Measurements from ENCODE around the gene TMEM63C.
A peak's percentile ranks its signal among the peaks of the same experiment; 100 is the strongest.
"Not testable (repeated sequence)": the region's sequence is repeated elsewhere in the genome, so short reads cannot be mapped to it uniquely, and the experiment has no call there.

The TMEM63C gene

DNA sequence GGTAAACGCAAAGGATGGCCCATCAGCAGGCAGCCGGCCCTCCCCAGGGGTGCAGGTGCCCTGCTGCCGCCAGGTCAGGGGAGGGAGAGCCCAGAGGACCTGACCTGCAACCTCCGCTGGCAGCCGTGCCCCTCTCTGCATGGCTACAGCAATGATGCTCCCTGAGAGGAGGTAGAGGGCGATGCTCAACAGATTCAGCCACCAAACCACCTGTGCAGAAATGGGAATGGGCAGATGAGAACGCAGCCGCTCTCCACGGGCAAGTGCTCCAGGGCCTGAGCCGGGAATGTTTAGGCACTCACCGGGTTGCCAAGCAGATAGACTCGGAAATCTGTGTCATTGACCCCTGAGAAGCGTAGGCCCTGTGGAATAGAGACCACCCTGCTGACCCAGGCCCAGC, 98.1 kb downstream of the TMEM63C start (continued):
- TF ChIP-seq ZNF138 (tag by site-specific recombination; IDR thresholded peaks at IDR 0.05; ENCODE audit: borderline replicate concordance) (no peak), ZBTB7A (tag by site-specific recombination; IDR thresholded peaks at IDR 0.05; ENCODE audit: low read depth) (no peak), ZNF510 (tag by site-specific recombination; IDR thresholded peaks at IDR 0.05; ENCODE audit: insufficient replicate concordance) (no peak), ZNF501 (tag by site-specific recombination; IDR thresholded peaks at IDR 0.05) (no peak), ZNF426 (tag by site-specific recombination; IDR thresholded peaks at IDR 0.05) (no peak), ZFHX2 (tag by site-specific recombination; conservative IDR thresholded peaks at IDR 0.05) (no peak)
- TF ChIP-seq, protein P1, sequence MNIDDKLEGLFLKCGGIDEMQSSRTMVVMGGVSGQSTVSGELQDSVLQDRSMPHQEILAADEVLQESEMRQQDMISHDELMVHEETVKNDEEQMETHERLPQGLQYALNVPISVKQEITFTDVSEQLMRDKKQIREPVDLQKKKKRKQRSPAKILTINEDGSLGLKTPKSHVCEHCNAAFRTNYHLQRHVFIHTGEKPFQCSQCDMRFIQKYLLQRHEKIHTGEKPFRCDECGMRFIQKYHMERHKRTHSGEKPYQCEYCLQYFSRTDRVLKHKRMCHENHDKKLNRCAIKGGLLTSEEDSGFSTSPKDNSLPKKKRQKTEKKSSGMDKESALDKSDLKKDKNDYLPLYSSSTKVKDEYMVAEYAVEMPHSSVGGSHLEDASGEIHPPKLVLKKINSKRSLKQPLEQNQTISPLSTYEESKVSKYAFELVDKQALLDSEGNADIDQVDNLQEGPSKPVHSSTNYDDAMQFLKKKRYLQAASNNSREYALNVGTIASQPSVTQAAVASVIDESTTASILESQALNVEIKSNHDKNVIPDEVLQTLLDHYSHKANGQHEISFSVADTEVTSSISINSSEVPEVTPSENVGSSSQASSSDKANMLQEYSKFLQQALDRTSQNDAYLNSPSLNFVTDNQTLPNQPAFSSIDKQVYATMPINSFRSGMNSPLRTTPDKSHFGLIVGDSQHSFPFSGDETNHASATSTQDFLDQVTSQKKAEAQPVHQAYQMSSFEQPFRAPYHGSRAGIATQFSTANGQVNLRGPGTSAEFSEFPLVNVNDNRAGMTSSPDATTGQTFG (tag by site-specific recombination; IDR thresholded peaks at IDR 0.05; ENCODE audit: borderline replicate concordance), result no peak
- TF ChIP-seq, protein P2, sequence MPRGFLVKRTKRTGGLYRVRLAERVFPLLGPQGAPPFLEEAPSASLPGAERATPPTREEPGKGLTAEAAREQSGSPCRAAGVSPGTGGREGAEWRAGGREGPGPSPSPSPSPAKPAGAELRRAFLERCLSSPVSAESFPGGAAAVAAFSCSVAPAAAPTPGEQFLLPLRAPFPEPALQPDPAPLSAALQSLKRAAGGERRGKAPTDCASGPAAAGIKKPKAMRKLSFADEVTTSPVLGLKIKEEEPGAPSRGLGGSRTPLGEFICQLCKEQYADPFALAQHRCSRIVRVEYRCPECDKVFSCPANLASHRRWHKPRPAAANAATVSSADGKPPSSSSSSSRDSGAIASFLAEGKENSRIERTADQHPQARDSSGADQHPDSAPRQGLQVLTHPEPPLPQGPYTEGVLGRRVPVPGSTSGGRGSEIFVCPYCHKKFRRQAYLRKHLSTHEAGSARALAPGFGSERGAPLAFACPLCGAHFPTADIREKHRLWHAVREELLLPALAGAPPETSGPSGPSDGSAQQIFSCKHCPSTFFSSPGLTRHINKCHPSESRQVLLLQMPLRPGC (tag by site-specific recombination; IDR thresholded peaks at IDR 0.05), result no peak
- TF ChIP-seq, protein P3, sequence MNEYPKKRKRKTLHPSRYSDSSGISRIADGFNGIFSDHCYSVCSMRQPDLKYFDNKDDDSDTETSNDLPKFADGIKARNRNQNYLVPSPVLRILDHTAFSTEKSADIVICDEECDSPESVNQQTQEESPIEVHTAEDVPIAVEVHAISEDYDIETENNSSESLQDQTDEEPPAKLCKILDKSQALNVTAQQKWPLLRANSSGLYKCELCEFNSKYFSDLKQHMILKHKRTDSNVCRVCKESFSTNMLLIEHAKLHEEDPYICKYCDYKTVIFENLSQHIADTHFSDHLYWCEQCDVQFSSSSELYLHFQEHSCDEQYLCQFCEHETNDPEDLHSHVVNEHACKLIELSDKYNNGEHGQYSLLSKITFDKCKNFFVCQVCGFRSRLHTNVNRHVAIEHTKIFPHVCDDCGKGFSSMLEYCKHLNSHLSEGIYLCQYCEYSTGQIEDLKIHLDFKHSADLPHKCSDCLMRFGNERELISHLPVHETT (tag by site-specific recombination; IDR thresholded peaks at IDR 0.05), result no peak

DNA sequence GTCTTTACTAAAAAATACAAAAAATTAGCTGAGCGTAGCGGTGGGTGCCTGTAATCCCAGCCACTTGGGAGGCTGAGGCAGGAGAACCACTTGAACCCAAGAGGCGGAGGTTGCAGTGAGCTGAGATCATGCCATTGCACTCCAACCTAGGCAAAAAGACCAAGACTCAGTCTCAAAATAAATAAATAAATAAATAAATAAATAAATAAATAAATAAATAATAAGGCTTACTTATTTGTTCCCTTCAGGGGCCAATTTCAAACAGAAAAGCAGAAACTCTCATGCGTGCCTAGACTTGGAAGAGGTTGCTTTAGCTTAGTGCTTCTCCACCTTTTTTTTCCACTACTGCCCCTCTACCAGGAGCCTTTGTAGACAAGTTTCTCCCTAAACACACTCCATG, 99.3 kb downstream of the TMEM63C start:
- TF ChIP-seq ZNF664 (tag by site-specific recombination; IDR thresholded peaks at IDR 0.05) (0 out of 2 replicates have a peak, but pooled peaks have one; percentile 22), ZNF558 (tag by site-specific recombination; IDR thresholded peaks at IDR 0.05) (peak; percentile 56; the same call in 1 of the 2 replicates), ZNF560 (tag by site-specific recombination; IDR thresholded peaks at IDR 0.05; ENCODE audit: borderline replicate concordance) (0 out of 2 replicates have a peak, but pooled peaks have one; percentile 22), ZNF394 (tag by site-specific recombination; IDR thresholded peaks at IDR 0.05; ENCODE audit: borderline replicate concordance) (peak; percentile 86), ZNF623 (tag by site-specific recombination; IDR thresholded peaks at IDR 0.05) (peak; percentile 59), ZNF140 (tag by site-specific recombination; IDR thresholded peaks at IDR 0.05) (0 out of 2 replicates have a peak, but pooled peaks have one; percentile 38), ZNF433 (tag by site-specific recombination; IDR thresholded peaks at IDR 0.05; ENCODE audit: low read depth) (0 out of 2 replicates have a peak, but pooled peaks have one; percentile 6), ZNF555 (tag by site-specific recombination; conservative IDR thresholded peaks at IDR 0.05) (peak; percentile 51), ZNF510 (tag by site-specific recombination; IDR thresholded peaks at IDR 0.05; ENCODE audit: insufficient replicate concordance) (peak; percentile 28), ZBTB8A (tag by site-specific recombination; IDR thresholded peaks at IDR 0.05) (peak; percentile 68), ZNF426 (tag by site-specific recombination; IDR thresholded peaks at IDR 0.05) (peak; percentile 72), ZNF202 (tag by site-specific recombination; IDR thresholded peaks at IDR 0.05; ENCODE audit: borderline replicate concordance) (0 out of 2 replicates have a peak, but pooled peaks have one; percentile 38)
- TF ChIP-seq, protein P4, sequence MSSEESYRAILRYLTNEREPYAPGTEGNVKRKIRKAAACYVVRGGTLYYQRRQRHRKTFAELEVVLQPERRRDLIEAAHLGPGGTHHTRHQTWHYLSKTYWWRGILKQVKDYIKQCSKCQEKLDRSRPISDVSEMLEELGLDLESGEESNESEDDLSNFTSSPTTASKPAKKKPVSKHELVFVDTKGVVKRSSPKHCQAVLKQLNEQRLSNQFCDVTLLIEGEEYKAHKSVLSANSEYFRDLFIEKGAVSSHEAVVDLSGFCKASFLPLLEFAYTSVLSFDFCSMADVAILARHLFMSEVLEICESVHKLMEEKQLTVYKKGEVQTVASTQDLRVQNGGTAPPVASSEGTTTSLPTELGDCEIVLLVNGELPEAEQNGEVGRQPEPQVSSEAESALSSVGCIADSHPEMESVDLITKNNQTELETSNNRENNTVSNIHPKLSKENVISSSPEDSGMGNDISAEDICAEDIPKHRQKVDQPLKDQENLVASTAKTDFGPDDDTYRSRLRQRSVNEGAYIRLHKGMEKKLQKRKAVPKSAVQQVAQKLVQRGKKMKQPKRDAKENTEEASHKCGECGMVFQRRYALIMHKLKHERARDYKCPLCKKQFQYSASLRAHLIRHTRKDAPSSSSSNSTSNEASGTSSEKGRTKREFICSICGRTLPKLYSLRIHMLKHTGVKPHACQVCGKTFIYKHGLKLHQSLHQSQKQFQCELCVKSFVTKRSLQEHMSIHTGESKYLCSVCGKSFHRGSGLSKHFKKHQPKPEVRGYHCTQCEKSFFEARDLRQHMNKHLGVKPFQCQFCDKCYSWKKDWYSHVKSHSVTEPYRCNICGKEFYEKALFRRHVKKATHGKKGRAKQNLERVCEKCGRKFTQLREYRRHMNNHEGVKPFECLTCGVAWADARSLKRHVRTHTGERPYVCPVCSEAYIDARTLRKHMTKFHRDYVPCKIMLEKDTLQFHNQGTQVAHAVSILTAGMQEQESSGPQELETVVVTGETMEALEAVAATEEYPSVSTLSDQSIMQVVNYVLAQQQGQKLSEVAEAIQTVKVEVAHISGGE (tag by site-specific recombination; conservative IDR thresholded peaks at IDR 0.05; ENCODE audit: low read depth), result peak; percentile 65
- TF ChIP-seq, protein P5, sequence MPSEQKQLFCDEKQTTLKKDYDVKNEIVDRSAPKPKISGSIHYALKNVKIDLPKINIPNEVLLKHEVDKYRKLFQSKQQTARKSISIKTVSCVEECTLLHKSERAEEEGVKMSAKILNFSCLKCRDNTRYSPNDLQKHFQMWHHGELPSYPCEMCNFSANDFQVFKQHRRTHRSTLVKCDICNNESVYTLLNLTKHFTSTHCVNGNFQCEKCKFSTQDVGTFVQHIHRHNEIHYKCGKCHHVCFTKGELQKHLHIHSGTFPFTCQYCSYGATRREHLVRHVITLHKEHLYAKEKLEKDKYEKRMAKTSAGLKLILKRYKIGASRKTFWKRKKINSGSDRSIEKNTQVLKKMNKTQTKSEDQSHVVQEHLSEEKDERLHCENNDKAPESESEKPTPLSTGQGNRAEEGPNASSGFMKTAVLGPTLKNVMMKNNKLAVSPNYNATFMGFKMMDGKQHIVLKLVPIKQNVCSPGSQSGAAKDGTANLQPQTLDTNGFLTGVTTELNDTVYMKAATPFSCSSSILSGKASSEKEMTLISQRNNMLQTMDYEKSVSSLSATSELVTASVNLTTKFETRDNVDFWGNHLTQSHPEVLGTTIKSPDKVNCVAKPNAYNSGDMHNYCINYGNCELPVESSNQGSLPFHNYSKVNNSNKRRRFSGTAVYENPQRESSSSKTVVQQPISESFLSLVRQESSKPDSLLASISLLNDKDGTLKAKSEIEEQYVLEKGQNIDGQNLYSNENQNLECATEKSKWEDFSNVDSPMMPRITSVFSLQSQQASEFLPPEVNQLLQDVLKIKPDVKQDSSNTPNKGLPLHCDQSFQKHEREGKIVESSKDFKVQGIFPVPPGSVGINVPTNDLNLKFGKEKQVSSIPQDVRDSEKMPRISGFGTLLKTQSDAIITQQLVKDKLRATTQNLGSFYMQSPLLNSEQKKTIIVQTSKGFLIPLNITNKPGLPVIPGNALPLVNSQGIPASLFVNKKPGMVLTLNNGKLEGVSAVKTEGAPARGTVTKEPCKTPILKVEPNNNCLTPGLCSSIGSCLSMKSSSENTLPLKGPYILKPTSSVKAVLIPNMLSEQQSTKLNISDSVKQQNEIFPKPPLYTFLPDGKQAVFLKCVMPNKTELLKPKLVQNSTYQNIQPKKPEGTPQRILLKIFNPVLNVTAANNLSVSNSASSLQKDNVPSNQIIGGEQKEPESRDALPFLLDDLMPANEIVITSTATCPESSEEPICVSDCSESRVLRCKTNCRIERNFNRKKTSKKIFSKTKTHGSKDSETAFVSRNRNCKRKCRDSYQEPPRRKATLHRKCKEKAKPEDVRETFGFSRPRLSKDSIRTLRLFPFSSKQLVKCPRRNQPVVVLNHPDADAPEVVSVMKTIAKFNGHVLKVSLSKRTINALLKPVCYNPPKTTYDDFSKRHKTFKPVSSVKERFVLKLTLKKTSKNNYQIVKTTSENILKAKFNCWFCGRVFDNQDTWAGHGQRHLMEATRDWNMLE (tag by site-specific recombination; conservative IDR thresholded peaks at IDR 0.05; ENCODE audit: low read depth), result peak; percentile 79
- POLR2A ChIA-PET; H3K4me3 ChIP-seq (ENCODE audit: low read depth, low read length); H3K27ac ChIP-seq (ENCODE audit: extremely low read depth, low read depth, low read length); H3K9me3 ChIP-seq (ENCODE audit: control insufficient read depth, insufficient read depth, low read depth, low read length); H3K4me1 ChIP-seq (ENCODE audit: control insufficient read depth, insufficient read depth, low read length): not testable (repeated sequence)
- CTCF ChIA-PET, result interaction anchor here (1.0 to 1.2 kb wide), 2 partner anchors 10 to 127 kb away, joined by 3 read pairs; no protein-coding TSS in a partner anchor
- H3K36me3 ChIP-seq (ENCODE audit: control insufficient read depth in 2 of 2, insufficient read depth in 1 of 2, low read length in 2 of 2), result peaks cover 3 to 81% of the 10 kb centered on the region in 2 experiments; a peak in 2 of 3 replicates
